Measurements from ENCODE around the gene NTSR1.
A peak's percentile ranks its signal among the peaks of the same experiment; 100 is the strongest.

Gene NTSR1

GRCh38 chr20:62775206-62775605 is 66.6 kb downstream of the NTSR1 start:
- H3K9me3 Mint-ChIP-seq: no peaks in the 10 kb centered on the region
- no peak for DNase-seq
- peaks cover 51% of the 10 kb centered on the region for H3K4me1 Mint-ChIP-seq
- peaks cover 12% of the 10 kb centered on the region for H3K27me3 Mint-ChIP-seq (ENCODE audit: low read depth, poor library complexity)
- no peaks in the 10 kb centered on the region for H3K36me3 Mint-ChIP-seq (ENCODE audit: low read depth)
- no peak overlapping the region for H3K27ac Mint-ChIP-seq
- H3K4me3 Mint-ChIP-seq: no peak overlapping the region
- TF ChIP-seq, protein P1, sequence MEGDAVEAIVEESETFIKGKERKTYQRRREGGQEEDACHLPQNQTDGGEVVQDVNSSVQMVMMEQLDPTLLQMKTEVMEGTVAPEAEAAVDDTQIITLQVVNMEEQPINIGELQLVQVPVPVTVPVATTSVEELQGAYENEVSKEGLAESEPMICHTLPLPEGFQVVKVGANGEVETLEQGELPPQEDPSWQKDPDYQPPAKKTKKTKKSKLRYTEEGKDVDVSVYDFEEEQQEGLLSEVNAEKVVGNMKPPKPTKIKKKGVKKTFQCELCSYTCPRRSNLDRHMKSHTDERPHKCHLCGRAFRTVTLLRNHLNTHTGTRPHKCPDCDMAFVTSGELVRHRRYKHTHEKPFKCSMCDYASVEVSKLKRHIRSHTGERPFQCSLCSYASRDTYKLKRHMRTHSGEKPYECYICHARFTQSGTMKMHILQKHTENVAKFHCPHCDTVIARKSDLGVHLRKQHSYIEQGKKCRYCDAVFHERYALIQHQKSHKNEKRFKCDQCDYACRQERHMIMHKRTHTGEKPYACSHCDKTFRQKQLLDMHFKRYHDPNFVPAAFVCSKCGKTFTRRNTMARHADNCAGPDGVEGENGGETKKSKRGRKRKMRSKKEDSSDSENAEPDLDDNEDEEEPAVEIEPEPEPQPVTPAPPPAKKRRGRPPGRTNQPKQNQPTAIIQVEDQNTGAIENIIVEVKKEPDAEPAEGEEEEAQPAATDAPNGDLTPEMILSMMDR (IDR thresholded peaks at IDR 0.05): no peak

- TF ChIP-seq, protein P1 (IDR thresholded peaks at IDR 0.05): no peak
- H3K36me3 Mint-ChIP-seq (ENCODE audit: low read depth): no peaks in the 10 kb centered on the region
These were observed 67.5 kb downstream of the NTSR1 start for GRCh38 chr20:62776035-62776691.

DNA sequence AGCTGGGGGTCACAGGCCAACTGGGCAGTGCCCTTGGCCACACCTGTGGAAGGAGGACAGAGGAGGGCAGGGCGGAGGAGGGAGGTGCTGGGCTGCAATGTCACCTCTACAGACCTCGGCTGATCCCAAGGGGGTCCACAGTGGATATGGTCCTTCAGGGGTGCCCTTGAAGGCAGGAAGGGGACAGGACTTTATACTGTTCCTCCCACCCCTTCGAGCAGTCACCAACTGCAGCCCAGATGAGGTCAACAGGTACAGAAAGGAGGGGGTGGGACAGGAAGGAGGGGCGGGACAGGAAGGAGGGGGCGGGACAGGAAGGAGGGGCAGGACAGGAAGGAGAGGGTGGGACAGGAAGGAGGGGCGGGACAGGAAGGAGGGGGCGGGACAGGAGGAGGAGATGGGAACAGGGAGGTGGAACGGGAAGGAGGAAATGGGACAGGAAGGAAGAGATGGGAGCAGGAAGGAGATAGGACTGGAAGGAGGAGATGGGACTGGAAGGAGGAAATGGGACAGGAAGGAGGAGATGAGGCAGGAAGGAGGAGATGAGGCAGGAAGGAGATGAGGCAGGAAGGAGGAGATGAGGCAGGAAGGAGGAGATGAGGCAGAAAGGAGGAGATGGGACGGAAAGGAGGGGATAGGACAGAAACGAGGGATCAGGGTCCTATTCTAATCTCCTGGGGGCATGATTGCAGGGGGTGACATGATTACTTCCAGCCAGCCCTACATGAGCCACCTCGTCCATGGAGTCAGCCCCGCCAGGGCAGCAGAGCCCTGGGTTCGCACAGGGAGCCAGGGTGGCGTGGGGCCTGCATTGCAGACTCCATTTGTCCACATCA is 68.3 kb downstream of the NTSR1 start:
- Mint-ChIP-seq H3K27ac (no peak overlapping the region), H3K4me3 (peak overlapping the region; percentile 25), H3K4me1 (peaks cover 58% of the 10 kb centered on the region), H3K27me3 (ENCODE audit: low read depth, poor library complexity) (peaks cover 9% of the 10 kb centered on the region), H3K36me3 (ENCODE audit: low read depth) (no peaks in the 10 kb centered on the region), H3K9me3 (no peaks in the 10 kb centered on the region)
- DNase-seq: no peak
- TF ChIP-seq, protein P1 (IDR thresholded peaks at IDR 0.05): no peak

More at GRCh38 chr20:62776035-62776691, 67.5 kb downstream of the NTSR1 start:
- peaks cover 58% of the 10 kb centered on the region for H3K4me1 Mint-ChIP-seq
- H3K27ac Mint-ChIP-seq: no peak overlapping the region
- peaks cover 12% of the 10 kb centered on the region for H3K27me3 Mint-ChIP-seq (ENCODE audit: low read depth, poor library complexity)
- no peaks in the 10 kb centered on the region for H3K9me3 Mint-ChIP-seq
- DNase-seq: no peak
- H3K4me3 Mint-ChIP-seq: no peak overlapping the region

DNA sequence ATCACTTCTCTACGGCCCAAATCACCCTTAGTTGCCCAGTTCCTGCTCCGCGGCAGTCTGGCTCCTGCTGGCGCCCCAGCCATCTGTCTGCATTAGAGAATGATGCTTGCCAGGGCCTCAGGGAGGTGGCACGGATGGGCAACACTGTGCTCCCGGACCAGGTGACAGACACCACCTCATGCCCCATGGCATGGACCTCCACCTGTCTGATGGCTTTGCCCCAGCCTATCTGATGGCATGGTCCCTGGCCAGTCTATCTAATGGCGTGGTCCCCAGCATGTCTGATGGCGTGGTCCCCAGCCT is 68.8 kb downstream of the NTSR1 start:
- no peaks in the 10 kb centered on the region for H3K36me3 Mint-ChIP-seq (ENCODE audit: low read depth)
- H3K4me3 Mint-ChIP-seq: no peak overlapping the region
- DNase-seq: no peak
- H3K27me3 Mint-ChIP-seq (ENCODE audit: low read depth, poor library complexity): peaks cover 9% of the 10 kb centered on the region
- no peaks in the 10 kb centered on the region for H3K9me3 Mint-ChIP-seq
- TF ChIP-seq, protein P1 (IDR thresholded peaks at IDR 0.05): no peak
- peaks cover 57% of the 10 kb centered on the region for H3K4me1 Mint-ChIP-seq
- no peak overlapping the region for H3K27ac Mint-ChIP-seq

DNA sequence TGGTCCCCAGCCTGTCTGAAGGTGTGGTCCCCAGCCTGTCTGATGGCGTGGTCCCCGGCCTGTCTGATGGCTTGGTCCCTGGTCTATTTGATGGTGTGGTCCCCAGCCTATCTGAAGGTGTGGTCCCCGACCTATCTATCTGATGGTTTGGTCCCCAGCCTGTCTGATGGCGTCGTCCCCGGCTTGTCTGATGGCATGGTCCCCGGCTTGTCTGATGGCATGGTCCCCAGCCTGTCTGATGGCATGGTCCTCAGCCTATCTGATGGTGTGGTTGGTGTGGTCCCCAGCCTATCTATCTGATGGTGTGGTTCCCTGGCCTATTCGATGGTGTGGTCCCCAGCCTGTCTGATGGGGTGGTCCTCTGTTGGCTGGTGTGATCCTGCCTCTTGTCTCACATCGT is 69.4 kb downstream of the NTSR1 start:
- TF ChIP-seq, protein P1 (IDR thresholded peaks at IDR 0.05): no peak
- DNase-seq: no peak
- Mint-ChIP-seq H3K9me3 (no peaks in the 10 kb centered on the region), H3K36me3 (ENCODE audit: low read depth) (no peaks in the 10 kb centered on the region), H3K4me3 (no peak overlapping the region), H3K27ac (no peak overlapping the region), H3K4me1 (peaks cover 57% of the 10 kb centered on the region), H3K27me3 (ENCODE audit: low read depth, poor library complexity) (peaks cover 9% of the 10 kb centered on the region)

Data from nephron progenitor cell (in vitro differentiated cells).